ENCODE results near the gene GABRG3.

GABRG3 gene

GRCh38 chr15:27479296-27480140 lies 508.5 kb downstream of the GABRG3 start:
- Histone ChIP-seq H3K27ac (replicated peaks) (no peak overlapping the region), H3K27me3 (ENCODE audit: insufficient read depth, poor library complexity, severe bottlenecking) (no peaks in the 10 kb centered on the region), H3K4me3 (replicated peaks; ENCODE audit: insufficient read depth, low read length) (no peak overlapping the region)
- TF ChIP-seq GABPA (IDR thresholded peaks at IDR 0.05; ENCODE audit: low read depth), result no peak
- TF ChIP-seq SPI1 (IDR thresholded peaks at IDR 0.05; ENCODE audit: borderline replicate concordance, low read depth), result no peak
- TF ChIP-seq CTCF (IDR thresholded peaks at IDR 0.05; ENCODE audit: insufficient read depth, low read length), result no peak
- no peak for TF ChIP-seq POLR2AphosphoS5 (IDR thresholded peaks at IDR 0.05; ENCODE audit: low read depth)
- TF ChIP-seq REST (IDR thresholded peaks at IDR 0.05; ENCODE audit: insufficient replicate concordance, low read depth), result no peak
- no peak for DNase-seq (ENCODE audit: low read depth in 1 of 2, low spot score in 1 of 2)

GRCh38 chr15:27480141-27480530 lies 509.2 kb downstream of the GABRG3 start:
- TF ChIP-seq REST (IDR thresholded peaks at IDR 0.05; ENCODE audit: insufficient replicate concordance, low read depth), result no peak
- TF ChIP-seq CTCF (IDR thresholded peaks at IDR 0.05; ENCODE audit: insufficient read depth, low read length), result no peak
- no peak for TF ChIP-seq POLR2AphosphoS5 (IDR thresholded peaks at IDR 0.05; ENCODE audit: low read depth)
- no peak for TF ChIP-seq SPI1 (IDR thresholded peaks at IDR 0.05; ENCODE audit: borderline replicate concordance, low read depth)
- TF ChIP-seq GABPA (IDR thresholded peaks at IDR 0.05; ENCODE audit: low read depth), result no peak
- Histone ChIP-seq H3K4me3 (replicated peaks; ENCODE audit: insufficient read depth, low read length) (no peak overlapping the region), H3K27me3 (ENCODE audit: insufficient read depth, poor library complexity, severe bottlenecking) (no peaks in the 10 kb centered on the region), H3K27ac (replicated peaks) (no peak overlapping the region)
- no peak for DNase-seq (ENCODE audit: low read depth in 1 of 2, low spot score in 1 of 2)

- H3K4me3 ChIP-seq (replicated peaks; ENCODE audit: insufficient read depth, low read length), result no peak overlapping the region
- no peaks in the 10 kb centered on the region for H3K27me3 ChIP-seq (ENCODE audit: insufficient read depth, poor library complexity, severe bottlenecking)
- TF ChIP-seq POLR2AphosphoS5 (IDR thresholded peaks at IDR 0.05; ENCODE audit: low read depth) (no peak), CTCF (IDR thresholded peaks at IDR 0.05; ENCODE audit: insufficient read depth, low read length) (no peak), GABPA (IDR thresholded peaks at IDR 0.05; ENCODE audit: low read depth) (no peak)
- no peak overlapping the region for H3K27ac ChIP-seq (replicated peaks)
- DNase-seq (ENCODE audit: low read depth in 1 of 2, low spot score in 1 of 2), result no peak
Measured at GRCh38 chr15:27480642-27481041, 509.7 kb downstream of the GABRG3 start.

All from HL-60 (cell line).